DMS 273 (cell line): ENCODE measurements around the gene CCIN.

Source experiments
- DNase-seq: peaks from one replicate; lab custom pipeline; 2025; ENCODE audit not compliant: unreplicated experiment; lab: John Stamatoyannopoulos, UW

CCIN gene

DNA sequence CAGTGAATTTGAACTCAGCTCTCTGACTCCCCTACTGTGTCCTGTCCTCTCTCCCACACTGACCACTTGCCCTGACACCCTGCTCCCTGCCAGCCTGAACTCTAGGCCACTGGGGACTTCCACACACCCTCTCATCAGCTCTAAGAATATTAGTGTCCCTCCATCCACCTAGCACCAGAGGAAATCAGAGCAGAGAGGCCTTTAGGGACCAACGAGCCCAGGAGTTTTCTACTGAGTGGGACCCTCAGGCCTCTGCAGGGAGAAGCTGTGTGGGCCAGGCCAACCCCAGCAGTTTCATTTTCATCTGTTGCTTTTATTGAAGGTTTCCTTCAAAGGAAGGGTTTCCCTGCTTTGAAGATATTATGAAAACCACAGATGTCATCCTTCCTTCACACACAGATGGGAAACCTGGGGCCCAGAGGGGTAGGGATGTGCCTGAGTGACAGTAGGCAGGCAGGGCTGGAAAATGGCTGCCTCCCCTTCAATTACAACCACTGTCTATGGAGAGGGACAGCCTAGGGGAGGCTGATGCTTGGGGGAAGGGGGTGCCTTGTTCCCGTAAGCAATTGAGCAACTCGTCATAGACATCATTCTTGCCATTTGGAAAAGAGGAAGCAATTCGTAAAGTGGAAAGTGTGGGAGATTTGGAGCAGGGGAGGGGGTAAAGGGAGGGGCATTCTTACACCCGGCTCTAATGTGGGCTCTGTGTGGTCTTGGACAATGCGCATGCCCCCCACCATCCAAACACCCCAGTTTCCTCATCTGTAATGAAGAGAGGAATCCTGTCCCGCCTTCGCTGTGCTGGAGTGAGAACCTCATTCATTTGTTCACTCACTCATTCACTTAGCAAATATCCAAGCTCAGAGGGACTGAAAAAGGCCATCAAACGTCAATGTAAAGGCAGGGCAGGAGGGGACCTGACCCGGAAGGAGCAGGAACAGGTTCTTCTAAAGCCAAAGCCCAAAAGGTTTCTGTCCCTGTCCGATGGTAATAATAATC, 28.8 kb upstream of the CCIN start:
- DNase-seq, result no peak

DNA sequence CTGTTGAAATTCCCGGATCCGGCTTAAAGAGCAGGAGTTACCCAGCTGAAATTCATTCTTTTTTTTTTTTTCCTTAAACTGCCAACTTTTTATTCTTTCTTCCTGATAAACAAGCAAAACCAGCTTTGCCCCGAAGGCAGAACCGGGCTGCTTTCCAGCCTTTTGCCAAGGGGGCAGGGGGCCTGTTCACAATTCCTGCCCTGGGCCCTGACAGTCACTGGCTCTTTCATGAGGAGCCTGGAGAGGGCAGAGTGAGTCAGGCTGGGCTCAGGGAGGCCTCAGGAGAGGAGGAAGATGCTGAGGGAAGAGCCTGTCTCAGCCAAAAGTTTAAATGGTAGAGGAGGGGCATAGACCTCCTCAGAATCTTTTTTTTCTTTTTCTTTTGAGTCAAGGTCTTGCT, 27.9 kb upstream of the CCIN start:
- peak; percentile 33 for DNase-seq

GRCh38 chr9:36141761-36142160, 27.4 kb upstream of the CCIN start:
- DNase-seq, result no peak

DNA sequence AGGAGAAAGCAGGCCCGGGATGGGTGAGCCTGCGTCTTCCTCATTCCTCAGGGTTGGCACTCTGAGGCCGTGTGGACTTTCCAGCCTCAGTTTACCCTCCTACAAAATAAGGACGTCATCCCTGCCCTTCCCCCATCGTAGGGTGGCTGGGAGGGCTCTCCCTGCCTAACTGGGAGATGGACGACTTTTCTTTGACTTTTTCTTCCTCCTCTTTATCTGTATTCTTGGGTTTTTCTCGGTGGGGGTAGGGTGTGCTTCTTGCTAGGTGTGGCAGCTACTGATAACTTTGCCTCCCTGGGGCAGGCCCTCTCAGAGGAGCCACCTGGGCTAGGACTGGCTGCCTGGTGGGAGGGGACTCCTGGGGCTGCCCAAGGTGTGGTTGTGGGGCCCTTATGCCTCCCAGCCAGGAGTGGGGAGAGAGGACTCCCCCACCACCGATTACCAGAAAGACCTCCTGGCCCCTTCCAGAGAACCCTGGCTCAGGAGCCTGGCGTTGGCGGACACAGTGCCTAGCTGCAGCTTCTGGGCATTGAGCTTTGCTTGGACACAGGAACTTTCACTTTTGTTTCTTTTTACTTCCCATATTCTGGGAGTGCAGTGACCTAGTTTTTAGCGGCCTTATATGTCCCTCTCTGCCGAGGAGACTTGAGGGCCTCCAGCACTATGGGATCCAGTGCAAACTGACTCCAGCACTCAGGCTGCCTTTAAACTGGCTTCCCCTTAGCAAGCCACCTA, 26.5 kb upstream of the CCIN start:
- DNase-seq, result no peak

- DNase-seq, result no peak
Observed at GRCh38 chr9:36143245-36143641, 25.9 kb upstream of the CCIN start.

DNA sequence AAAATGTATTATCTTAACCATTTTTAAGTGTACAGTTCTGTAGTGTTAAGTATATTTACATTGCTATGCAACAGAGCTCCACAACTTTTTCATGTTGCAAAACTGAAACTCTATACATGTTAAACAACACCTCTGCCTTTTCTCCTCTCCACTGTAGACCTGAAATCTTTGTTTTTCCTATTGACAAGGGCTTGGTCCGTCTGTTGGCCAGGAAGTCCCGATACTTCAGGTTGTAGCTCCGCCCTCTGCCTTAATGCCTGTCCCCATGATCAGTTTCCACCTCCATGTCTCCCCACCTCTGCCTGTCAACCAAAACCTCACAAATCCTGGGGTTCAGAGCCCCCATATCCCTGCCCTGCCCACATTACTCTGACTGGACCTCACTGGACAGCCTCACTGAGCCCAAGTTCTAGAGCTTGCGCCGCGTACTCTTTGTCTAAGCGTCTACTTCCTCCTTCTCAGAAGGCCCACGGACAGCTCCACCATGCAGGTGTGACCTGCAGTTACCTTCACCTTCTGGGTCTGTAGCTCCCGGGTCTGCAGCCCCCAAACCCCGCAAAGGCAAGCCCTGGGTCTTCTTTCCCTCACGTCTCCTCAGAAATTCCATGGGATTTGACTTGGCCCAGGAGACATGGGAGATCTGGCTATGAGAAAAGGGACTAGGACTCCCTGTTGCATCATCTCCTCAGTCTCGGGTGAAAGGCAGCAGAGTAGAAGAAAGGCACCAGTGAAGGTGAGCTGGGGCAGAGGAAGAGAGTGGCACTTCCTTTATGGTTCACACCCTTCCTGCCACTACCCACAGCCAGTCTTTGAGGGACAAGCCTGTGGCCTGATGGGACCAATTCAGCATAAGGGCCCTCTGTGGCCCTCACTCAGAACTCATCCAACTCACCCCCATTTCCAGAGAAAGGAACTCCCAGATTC, 24.6 kb upstream of the CCIN start:
- no peak for DNase-seq

DNA sequence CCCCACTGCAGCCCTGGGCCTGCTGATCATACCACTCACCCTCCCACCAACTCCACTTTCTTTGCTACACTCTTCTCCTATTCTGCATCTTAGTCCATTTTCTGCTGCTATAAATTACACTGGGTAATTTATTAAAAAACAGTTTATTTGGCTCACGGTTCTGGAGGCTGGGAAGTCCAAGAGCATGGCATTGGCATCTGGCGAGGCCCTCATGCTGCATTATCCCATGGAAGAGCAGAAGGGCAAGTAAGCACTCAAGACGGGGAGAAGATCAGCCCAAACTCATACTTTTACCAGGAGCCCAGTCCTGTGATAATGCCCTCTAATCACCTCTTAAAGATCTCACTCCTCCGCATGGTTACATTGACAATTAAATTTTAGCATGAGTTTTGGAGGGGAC, 23.2 kb upstream of the CCIN start:
- no peak for DNase-seq

DNA sequence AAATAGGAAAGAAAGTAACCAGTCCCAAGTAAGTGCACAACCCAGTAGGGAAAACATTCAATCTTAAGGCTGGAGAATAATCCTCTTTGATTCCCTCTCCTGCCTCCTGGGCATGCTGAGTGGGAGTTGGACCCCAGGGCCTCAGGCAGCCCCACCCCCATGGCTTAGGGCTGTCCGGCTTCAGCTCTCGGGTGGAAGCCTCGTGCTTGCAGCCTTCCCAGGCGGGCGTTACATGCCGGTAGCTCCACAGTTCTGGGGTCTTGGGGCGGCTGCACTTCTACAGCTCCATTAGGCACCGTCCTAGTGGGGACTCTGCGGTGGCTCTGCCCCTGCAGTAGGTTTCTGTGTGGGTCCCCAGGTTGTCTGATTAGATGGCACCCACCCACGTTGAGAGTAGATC, 22.5 kb upstream of the CCIN start:
- no peak for DNase-seq

DNA sequence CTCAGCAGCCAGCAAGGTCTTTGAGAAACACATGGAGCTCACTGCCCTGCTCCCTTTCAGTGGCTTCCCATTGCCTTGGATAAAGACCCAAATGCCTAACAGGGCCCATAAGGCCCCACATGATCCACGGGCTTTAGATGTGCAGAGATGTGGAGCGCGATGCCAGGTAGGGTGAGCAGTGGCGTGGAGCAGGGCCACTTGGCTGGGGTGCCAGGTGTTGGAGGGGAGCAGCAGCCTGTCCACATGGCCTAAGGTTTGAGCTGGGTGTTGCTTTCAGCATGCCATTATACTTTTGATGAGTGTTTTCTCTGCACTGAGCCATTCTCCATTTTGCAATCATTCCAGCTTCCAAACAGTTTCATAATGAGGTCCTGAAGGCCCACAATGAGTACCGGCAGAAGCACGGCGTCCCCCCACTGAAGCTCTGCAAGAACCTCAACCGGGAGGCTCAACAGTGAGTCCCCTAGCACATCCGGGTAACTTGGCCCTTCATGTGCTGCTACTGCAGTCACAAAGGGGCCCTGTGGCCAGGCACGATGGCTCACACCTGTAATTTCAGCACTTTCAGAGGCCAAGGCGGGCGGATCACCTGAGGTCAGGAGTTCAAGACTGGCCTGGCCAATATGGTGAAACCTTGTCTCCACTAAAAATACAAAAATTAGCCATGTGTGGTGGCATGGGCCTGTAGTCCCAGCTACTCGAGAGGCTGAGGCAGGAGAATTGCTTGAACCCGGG, 21.6 kb upstream of the CCIN start:
- DNase-seq, result no peak

- peak; percentile 83 for DNase-seq
Observed at GRCh38 chr9:36148311-36149051, 20.7 kb upstream of the CCIN start.

GRCh38 chr9:36149197-36149596, 20.0 kb upstream of the CCIN start:
- DNase-seq, result no peak

DNA sequence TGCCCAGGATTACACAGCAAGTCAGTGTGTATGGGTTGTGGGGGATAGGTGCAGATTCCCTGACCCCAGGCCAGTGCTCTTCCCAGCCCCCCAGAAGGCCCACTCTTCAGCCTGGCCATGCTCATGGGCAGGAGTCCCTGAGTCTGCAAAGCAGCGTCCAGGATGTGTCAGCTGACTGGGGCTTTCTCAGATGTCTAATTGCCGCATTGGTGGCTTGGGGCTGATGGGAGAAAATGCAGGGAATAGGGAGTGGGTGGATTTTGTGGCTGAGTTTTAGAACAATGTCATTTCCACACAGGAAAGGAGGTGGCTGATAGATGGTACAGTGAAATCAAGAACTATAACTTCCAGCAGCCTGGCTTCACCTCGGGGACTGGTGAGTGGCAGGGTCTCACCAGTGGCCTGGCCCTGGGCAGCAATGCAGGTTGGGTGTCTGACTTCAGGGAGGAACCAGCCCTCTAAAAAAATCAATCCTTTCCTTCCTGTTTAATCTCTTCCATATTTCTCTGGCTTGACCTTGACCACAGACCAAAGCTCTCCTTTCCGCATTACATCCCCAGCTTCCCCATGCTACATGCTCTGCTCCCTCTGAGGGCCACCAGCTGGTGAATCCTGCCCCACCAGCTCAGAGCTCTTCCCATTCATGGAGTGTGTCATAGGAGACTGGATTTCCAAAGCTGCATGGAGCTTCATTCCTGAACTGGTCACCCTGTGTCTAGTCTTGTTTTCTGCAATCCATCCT, 18.4 kb upstream of the CCIN start:
- no peak for DNase-seq

DNA sequence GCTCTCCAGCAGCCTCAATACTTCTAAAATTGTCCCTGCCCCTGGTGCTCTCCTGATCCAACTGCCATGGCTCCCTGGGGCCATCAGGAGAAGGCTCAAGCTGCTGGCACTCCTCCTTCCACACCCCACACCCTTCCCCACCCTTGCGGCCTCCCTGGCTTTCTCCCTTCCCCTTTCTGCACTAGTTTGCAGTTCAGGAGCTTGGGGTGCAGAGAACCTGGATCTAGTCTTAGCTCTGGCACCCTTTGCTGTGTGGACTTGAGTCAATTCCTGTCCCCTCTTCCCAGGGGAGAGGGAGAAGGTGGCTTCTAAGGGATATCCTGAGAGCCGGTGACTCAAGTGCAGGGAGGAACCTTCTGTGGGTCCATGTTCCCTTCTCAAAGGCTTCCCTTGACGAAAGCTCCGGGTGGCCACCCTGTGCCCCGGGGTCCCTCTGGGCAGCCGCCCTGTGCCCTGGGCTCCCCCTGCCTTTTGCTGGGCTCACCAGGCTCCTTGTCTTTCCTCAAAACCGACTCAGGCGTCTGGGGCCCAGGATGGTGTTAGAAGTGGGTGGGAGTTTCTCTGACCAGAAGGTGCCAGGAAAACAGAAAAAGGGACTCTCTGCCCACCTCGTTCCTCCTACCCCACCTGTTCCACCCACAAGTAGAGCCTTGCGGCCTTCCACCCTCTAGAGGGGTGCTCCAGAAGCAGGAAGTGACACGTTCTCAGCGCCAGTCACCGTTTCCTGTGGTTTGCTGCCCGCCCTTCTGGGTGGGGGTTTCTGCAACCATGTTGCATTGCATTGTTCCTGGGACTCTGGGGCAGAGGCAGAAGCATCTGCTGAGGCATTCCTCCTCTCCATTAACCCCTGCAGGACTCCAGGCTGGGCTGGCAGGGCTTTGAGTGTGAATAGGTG, 17.6 kb upstream of the CCIN start:
- no peak for DNase-seq

GRCh38 chr9:36152741-36153438, 16.3 kb upstream of the CCIN start:
- DNase-seq, result no peak

DNA sequence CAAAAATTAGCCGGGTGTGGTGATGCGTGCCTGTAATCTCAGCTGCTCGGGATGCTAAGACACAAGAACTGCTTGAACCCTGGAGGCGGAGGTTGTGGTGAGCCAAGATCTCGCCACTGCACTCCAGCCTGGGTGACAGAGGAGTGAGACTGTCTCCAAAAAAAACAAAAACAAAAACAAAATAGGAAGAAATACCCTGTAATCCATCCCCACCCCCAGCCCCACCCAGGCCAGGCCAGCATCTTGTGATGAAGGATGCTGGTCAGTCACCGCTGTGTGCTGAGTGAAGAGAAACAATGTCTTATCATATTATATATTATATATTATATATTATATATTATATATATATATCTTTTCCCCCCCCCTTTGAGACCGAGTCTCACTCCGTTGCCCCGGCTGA, 15.4 kb upstream of the CCIN start:
- no peak for DNase-seq

DNA sequence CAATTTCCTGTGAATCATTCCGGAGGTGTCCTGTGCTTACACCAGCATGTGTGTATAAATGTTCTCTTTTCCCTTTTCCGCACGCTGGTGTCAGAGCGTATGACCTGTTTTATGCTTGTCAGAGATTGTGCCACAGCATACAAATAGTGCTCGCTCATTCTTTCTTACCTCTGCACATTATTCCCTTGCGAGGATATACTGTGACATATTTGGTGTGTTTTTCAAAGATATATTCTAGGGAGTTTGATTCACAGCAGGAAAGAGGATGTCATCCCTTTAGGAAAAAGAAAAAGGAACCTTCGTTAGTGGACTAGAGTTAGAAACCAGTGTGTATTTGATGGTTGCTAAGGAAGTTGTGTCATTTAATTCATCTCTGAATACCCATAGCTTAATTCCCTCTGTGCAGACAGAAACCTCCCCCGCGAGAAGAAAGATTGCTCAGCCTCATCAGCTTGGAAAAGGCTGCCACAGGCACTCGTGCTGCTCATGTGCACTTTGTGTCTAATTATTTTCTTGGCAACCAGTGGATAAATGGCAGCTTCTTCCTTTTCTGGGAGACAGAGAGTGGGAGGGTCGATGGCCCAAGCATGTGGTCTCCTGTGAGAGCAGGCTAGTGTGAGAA, 14.7 kb upstream of the CCIN start:
- DNase-seq, result peak; percentile 45

DNA sequence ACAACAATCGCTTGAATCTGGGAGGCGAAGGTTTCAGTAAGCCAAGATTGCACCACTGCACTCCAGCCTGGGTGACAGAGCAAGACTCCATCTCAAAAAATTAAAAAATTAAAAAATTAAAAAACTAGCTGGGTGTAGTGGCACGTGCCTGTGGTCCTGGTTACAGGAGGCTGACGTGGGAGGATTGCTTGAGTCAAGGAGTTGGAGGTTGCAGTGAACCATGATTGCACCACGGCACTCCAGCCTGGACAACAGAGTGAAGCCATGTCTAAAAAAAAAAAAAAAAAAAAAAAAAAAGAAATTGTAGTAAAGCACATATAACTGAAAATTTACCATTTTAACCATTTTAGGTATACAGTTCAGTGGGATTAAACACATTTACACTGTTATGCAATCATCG, 13.1 kb upstream of the CCIN start:
- DNase-seq, result no peak
